Neutrophil (primary cell): ENCODE data around the gene ZBED1.
"Not testable (repeated sequence)": the region's sequence is repeated elsewhere in the genome, so short reads cannot be mapped to it uniquely, and the experiment has no call there.

Source experiments
- H3K27ac ChIP-seq: fragments of 200-600 bp; sonication (generic); 2 replicates; pipeline ENCODE4 v1.5.1; 2016; ENCODE audit warnings: mild to moderate bottlenecking, moderate library complexity
- H3K27me3 ChIP-seq: fragments of 200-600 bp; sonication (generic); 2 replicates; pipeline ENCODE4 v1.6.0; 2016; ENCODE audit warnings: mild to moderate bottlenecking
- H3K36me3 ChIP-seq: fragments of 200-600 bp; sonication (generic); 2 replicates; pipeline ENCODE4 v1.5.1; 2017
- H3K4me1 ChIP-seq, 2 experiments: fragments of 200-600 bp in 1 of 2; sonication (generic) in 1 of 2; 1 replicate in 1 of 2; 2 replicates in 1 of 2; pipeline versions ENCODE4 v1.5.1 to v1.6.1; 2013 to 2016; ENCODE audit warnings: low read depth in 1 of 2, low read length in 1 of 2, mild to moderate bottlenecking in 1 of 2, moderate library complexity in 1 of 2; ENCODE audit not compliant: control insufficient read depth in 1 of 2, insufficient read depth in 1 of 2
- H3K4me3 ChIP-seq, 2 experiments: fragments of 200-600 bp in 1 of 2; sonication (generic) in 1 of 2; 1 replicate in 1 of 2; 2 replicates in 1 of 2; pipeline ENCODE4 v1.5.1; 2013 to 2016; ENCODE audit warnings: low read depth in 1 of 2, low read length in 1 of 2, mild to moderate bottlenecking in 1 of 2, moderate library complexity in 1 of 2
- H3K9me3 ChIP-seq: fragments of 200-600 bp; sonication (generic); 2 replicates; pipeline ENCODE4 v1.5.1; 2016
- CTCF ChIP-seq: fragments of 200-600 bp; sonication (generic); IDR thresholded peaks from 2 replicates; pipeline ENCODE4 v1.5.1; 2016; ENCODE audit warnings: antibody characterized with exemption

ZBED1 gene

GRCh38 chrX:2508648-2509335, 8.0 kb upstream of the ZBED1 start:
- no peaks in the 10 kb centered on the region for H3K36me3 ChIP-seq
- H3K27ac ChIP-seq, result no peak overlapping the region
- no peaks in the 10 kb centered on the region for H3K4me1 ChIP-seq
- H3K4me3 ChIP-seq, result no peak overlapping the region
- no peak for TF ChIP-seq CTCF
- no peaks in the 10 kb centered on the region for H3K27me3 ChIP-seq
- H3K9me3 ChIP-seq, result no peaks in the 10 kb centered on the region

- Histone ChIP-seq H3K27ac (no peak overlapping the region), H3K9me3 (no peaks in the 10 kb centered on the region), H3K36me3 (no peaks in the 10 kb centered on the region), H3K27me3 (no peaks in the 10 kb centered on the region), H3K4me3 (no peak overlapping the region), H3K4me1 (no peaks in the 10 kb centered on the region)
- TF ChIP-seq CTCF, result no peak
Observed at GRCh38 chrX:2507904-2508627, 7.3 kb upstream of the ZBED1 start.

- H3K9me3 ChIP-seq, result no peaks in the 10 kb centered on the region
- no peak overlapping the region for H3K27ac ChIP-seq
- H3K4me1 ChIP-seq, result no peaks in the 10 kb centered on the region
- no peaks in the 10 kb centered on the region for H3K36me3 ChIP-seq
- no peak for TF ChIP-seq CTCF
- H3K27me3 ChIP-seq, result no peaks in the 10 kb centered on the region
- H3K4me3 ChIP-seq, result no peak overlapping the region
Observed at GRCh38 chrX:2507196-2507595, 6.4 kb upstream of the ZBED1 start.

GRCh38 chrX:2505341-2505740, 4.6 kb upstream of the ZBED1 start:
- not testable (repeated sequence) for H3K4me3 ChIP-seq, H3K27ac ChIP-seq, H3K27me3 ChIP-seq, H3K4me1 ChIP-seq, H3K9me3 ChIP-seq, H3K36me3 ChIP-seq

- no peak overlapping the region for H3K27ac ChIP-seq
- no peaks in the 10 kb centered on the region for H3K27me3 ChIP-seq
- no peak overlapping the region for H3K4me3 ChIP-seq
- peaks cover under 1 to 2% of the 10 kb centered on the region in 2 experiments for H3K4me1 ChIP-seq
- TF ChIP-seq CTCF, result no peak
- no peaks in the 10 kb centered on the region for H3K36me3 ChIP-seq
- no peaks in the 10 kb centered on the region for H3K9me3 ChIP-seq
Observed at GRCh38 chrX:2504706-2505332, 4.0 kb upstream of the ZBED1 start.
